GM18858 (cell line): ENCODE data around the gene POLR2L.
A peak's percentile ranks its signal among the peaks of the same experiment; 100 is the strongest.

Experiments
- ATAC-seq: cut with Tn5 transposase; IDR thresholded peaks from one replicate; pipeline ENCODE4 v1.9.1; 2021; ENCODE audit not compliant: unreplicated experiment

Gene POLR2L

DNA sequence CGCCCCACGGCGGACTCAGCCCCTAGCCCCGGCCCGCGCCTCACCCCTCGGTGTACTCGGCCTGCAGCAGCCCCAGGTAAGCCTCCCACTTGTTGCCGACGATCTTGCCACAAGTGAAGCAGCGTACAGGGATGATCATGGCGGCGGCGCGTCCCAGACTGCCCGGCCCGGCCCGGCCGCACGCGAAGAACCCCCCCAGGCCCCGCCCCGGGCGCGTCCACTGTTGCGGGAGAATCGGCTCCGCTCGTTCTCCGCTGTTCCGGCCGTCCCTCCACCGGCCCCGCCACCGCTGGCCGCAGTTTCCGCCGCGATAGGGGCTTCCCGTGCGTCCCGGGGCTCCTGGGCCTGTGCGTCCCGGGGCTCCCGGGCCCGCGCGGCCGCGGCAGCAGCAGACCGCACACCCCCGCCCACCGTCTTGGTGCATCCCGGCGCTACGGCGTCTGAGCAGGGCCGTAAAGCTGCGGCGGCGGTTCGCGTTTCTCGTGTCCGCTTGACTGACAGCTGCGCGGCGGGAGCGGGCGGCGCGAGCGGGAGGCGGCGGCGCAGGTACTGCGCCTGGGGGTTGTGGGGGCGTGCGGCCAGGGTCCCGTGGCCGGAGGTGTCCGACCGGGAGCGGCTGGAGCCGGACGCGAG, at the start of gene POLR2L, which contains the start of gene TSPAN4:
Gene POLR2L (minus strand): TSS at position 160 of the 633 bp plus-strand sequence. CDS start 21 bp downstream, at position 139.
Gene TSPAN4 (plus strand): TSS at position 483 of the 633 bp plus-strand sequence. CDS start 7,453 bp downstream, outside the sequence.
- ATAC-seq: peak; percentile 44

DNA sequence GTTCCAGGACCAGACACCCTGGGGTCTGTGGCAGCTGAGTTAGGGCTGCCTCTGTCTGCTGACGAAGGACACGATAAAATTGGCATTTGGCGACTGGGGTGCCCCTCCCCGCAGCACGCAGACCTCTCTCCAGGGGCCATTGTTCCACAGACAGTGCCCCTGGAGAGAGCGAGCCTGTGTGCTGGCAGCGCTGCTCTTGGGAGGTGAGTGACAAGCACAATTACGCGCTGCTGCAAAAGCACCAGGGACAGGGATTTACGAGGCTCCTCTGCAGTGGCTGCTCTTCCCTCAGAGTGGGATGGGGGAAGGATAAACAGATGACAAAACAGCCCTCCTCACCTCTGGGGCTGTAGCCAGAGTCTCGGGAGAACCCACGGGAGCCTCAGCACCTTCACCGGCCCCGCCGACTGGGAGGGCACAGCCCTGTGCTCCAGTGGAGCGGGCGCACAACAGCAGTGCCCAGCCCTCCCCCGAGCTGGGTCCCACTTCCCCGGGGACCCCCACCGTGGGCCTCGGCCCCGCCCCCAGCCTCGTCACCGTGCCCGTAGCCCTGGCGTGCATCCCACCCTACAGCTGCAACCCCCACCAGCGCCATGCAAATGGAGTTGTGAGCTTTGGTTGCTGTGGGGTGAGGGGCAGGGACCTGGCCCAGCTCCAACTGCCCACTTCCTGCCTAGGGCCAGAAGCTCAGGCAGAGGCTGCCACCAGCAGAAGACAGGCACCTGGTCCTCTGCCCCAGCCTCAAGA, 48.6 kb upstream of the POLR2L start:
- no peak for ATAC-seq

DNA sequence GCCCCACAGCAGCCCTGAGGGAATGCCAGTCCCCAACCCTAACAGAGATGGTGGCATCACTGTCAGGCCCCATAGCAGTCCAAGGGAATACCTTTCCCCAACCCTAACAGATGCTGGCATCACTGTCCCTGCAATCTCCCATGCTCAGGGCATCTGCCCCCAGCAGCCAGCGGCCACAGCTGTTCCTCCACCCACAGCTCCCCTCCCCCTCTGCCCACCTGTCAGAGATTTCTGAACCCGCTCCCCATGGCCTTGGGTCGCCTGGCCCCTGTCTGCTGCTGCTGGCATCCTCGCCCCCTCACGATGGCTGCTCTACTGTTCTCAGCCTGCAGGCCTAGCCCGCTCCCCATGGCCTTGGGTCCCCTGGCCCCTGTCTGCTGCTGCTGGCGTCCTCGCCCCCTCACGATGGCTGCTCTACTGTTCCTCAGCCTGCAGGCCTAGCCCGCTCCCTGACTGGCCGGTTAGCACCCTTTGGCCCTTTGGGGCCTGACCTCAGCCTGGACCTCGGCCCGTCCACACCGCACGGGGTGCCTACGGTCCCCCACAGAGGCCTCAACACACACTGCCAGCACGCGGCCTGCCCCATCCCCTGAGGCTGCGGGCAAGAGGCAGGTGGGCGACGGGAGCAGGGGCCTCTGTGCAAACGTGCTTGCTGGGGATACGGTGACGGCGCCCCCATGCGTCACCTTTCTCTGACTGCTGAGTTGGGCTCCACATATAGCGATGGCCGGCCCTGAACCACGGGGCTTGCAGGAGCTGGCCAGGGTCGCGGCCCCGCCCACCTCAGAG, 47.6 kb upstream of the POLR2L start:
- ATAC-seq: no peak

DNA sequence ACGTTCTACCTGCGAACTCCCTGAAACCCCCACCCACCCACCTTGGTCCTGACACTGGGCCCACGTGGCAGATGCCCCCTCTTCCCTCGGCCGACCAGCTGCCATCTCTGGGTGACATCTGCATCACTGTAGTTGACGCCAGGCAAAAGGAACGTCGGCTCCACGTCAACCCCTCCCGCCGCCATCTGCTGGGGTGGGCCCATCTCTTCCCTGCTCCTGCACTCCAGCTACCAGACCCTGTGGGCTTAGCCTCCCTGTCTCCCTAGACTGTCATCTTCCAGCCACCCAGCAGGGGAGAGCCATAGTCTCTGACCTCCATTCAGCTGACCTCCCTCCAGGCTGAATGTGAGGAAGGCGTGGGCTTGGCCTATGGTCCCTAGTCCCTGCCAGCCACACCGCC, 46.9 kb upstream of the POLR2L start:
- no peak for ATAC-seq

DNA sequence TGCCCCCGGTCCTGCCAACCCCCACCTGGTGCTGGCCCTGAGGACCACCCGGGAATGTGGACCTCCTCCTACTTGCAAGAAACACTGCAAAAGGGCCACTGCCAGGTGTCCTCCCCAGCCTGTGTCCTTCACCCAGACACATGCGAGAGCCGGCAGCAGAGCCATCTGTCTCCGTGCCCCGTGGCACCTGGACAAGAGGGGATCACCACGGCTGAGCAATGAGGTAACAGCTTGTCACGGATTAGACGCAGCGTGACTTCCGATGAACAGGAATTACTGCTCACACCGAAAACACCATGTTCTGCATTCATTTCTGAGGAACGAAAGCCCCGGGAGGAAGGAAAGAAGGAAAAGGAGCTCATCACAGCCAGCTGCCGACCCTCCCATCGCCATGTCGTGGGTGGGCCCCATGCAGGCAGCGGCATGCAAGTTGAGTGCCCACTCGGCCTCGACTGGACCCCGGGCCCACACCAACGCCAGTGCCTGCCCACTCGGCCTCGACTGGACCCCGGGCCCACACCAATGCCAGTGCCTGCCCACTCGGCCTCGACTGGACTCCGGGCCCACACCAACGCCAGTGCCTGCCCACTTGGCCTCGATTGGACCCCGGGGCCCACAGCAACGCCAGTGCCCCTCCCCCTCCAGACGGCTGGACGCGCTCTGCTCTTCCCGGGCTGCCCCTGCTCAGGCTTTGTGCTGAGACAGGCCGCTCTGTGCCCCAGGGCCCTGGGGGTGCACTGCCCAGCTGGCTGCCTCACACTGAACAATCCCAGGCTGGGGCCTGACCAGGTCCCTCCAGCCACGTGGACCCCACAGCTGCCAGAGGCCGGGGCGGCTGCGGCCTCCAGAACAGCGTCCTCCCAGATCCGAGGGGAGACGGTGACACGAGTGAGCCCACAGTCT, 46.2 kb upstream of the POLR2L start:
- no peak for ATAC-seq

DNA sequence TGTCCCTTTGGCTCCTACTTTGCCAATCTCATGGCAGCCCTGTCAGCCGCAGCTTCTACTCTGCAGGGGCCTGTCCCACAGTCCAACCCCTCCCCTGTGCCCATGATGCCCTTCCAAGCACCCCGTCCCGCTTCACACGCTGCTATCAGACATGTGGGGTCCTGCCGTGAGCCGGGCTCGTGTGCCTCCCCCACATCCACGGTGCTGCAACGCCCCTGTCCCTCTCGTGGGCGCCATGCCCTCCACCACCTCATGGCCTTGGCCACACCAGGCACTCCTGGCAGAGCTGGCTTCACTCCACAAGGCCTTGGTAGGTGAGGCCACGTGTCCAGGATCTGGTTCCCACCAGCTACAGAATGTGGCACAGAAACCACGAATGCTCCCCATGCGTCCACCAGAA, 45.3 kb upstream of the POLR2L start:
- ATAC-seq: no peak

DNA sequence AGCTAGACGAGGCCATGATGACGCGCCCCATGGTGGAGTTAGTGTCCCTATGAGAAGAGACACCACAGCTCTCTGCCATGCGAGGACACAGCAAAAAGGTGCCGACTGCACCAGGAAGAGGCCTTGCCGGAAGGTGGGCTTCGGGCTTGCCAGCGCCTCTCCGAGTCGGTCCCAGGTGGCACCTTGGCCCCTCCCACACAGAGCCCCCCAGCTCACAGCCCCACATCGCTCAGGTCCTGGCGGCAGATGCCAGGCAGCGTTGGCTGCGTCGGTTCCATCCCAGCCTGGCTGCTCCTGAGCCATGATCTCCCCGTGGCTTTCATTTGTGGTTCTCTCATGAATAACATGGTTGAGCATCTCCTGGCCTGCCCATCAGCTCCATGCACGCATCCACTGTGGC, 44.2 kb upstream of the POLR2L start:
- no peak for ATAC-seq

DNA sequence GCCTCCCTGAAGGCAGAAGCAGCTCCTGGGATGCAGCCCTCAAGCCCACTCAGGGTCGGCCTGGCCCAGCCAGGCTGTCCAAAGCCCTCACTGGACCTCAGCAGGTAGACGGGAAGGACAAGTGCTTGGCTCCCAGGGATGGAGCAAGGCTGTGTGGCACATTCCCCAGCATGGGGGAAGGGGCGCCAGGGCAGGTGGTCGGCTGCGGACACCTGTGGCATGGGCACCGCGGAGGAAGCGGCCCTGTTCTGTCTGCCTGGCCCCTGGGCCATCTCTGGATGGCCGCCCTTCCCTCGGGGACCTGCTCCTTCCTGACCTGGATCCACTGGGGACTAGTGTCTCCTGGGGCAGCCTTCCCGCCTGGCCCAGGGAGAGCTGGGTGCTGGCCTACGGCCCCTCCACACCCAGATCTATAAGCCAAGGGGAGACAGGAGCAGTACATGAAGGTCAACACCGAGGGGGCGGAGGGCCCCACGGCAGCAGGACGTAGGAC, 42.3 kb upstream of the POLR2L start:
- ATAC-seq: no peak

DNA sequence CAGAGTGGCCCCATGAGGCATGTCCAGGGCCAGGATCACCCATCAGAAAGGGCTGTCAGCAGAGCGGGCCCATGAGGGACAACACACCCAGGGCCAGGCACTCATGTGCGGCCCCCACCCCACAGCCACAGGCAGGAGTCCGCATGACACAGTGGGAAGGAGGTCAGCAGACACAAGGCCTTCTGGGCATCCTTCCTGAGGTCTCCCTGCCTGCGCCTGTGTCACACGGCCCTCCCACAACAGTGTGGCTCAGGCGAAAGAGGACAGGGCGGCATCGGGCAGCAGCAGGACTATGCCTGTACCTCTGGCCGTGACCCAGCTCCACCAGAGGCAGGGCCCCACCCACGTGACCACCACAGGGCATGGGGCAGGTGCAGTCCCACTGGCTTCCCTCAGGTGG, 41.2 kb upstream of the POLR2L start:
- ATAC-seq: no peak

DNA sequence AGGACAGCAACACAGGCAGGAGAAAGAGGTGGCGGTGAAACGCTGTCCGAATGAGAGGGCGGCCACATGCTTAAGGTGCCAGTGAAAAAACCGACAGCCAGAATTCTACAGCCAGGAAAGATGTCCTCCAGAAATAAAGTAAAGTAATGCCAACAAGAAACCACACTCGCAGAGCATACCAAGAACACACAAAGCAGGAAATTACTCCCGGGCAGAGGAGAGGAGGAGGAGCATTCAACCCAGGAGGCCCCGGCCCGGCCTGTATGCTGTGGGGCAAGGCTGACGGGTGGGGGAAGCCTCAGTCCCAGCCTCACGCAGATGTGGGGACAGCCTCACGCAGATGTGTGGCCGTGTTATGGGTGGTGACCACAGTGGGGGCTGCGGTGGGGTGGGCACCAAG, 40.3 kb upstream of the POLR2L start:
- no peak for ATAC-seq

DNA sequence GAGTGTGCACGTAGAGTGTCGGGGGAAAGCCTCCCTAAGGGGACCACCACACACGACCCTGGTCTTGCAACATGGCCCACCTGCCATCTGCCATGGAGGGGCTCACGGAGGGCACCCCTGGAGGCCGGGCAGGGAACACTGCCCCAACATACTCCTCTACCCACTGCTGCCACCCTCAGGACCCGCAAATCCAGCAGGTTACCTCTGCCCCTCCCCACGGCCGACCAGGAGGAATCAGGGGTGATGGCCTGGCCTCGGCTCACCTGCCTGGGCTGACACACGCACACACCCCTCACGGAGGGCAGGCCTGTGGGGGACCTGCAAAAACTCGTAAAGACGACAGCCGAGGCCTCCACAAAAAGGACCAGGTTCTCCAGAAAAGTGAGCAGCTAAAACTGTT, 38.1 kb upstream of the POLR2L start:
- ATAC-seq: no peak

DNA sequence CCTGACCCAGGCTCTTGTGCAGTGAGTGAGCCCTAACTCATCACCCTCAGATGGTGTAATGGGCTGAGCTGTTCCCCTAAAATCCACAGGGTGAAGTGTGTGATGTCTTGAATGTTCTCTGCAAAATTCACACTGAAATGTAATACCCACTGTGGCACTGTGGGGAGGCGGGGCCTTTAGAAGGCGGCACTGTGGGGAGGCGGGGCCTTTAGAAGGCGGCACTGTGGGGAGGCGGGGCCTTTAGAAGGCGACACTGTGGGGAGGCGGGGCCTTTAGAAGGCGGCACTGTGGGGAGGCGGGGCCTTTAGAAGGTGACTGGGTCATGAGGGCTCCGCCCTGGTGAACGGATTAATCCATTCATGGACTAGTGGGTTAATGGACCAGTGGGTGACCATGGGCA, 35.2 kb upstream of the POLR2L start:
- no peak for ATAC-seq

DNA sequence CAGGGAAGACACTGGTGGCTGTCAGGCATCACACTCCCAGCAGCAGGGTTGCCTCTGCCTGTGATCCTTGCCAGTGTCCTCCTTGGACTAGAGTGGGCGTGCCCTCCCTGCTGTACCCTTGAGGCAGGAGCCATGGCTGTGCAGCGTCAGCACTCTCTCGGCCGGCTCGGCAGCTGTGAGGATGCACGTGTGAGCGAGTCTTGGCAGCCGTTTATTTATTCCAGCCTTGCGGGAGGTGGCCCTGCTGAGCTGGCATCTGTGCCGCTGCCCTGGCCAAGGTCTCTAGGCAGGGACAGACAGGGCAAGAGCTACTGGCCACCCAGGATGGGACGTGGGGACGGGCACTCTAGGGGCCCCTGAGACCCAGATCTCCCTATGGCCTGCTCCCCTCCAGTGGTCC, 34.2 kb upstream of the POLR2L start:
- ATAC-seq: no peak

DNA sequence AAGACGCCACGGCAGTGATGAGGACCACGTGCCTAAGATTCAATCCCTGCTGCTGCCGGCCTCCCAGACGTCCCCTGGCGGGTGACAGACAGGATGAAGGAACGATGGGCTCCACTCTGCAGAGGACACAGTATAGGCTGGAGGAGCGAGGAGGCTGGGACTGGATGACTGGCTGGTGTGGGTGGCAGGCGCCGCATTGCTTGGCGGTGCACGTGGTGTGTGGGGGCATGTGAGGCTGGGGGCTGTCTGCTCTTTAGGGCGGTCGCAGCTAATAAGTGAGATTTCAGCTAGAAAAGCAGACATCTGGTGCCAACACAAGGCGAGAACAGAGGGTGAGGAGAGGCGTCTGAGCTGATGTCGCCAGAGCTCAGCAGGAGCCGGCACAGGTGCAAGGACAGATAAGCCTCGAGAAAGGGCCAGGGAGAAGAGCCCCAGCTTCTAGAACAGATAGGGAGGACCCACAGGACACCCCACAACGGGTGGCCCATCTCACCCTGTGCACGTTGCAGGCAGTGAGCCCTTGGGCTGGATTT, 33.5 kb upstream of the POLR2L start:
- no peak for ATAC-seq

DNA sequence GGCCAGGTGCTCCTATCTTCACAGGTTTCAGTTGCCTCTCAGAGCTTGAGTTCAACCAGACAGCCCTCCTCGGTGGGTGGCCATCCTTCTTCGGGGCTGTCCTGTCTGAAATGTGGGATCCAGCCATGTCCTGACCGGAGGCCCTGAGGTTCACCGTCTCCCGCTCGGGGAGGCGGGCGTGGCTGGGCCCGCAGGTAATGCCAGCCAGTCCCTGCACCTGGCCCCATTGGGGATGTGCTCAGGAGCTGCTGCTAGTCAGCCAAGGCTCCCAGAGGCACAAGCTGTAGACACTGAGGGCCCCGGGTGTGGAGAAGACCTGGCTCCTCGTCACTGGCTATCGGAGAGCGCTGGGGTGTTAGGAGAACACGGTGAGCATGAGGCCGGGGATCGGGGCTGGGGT, 32.9 kb upstream of the POLR2L start:
- no peak for ATAC-seq

DNA sequence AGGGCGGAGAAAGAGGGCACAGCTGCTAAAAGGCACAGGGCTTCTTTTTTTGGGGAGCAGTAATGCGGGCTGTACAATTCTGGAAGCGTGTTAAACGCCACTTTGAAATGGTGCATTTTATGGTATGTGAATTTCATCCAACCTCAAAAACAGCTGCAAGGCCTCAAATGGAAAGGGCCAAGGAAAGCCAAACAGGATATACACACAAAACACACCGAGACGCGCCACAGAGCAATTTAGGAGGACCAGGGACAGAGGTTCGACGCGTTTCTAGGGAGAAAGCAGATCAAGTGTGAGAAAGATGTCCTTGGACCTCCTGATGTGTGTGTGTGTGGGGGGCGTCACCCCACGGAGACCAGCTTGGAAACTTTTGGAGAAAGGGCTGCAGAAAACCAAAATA, 31.4 kb upstream of the POLR2L start:
- ATAC-seq: no peak

DNA sequence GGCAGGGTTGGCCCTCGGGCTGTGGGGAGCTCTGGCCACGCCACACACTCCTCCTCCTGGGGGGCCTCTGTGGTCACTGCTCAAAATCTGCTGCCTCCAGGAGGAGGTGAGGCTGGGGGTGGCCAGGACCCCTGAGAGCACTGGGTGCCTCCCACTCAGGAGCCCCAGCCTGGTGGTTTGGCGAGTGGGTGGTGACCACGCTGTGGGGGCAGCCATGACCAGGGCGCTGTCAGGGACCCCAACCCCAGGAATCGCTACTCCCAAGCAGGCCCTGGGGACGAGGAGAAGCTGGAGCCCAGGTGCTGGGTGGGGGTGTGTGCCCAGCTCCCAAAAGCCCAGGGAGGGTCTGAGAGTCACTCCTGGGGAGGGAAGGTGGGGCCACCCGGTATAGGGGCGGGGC, 30.5 kb upstream of the POLR2L start:
- ATAC-seq: no peak

DNA sequence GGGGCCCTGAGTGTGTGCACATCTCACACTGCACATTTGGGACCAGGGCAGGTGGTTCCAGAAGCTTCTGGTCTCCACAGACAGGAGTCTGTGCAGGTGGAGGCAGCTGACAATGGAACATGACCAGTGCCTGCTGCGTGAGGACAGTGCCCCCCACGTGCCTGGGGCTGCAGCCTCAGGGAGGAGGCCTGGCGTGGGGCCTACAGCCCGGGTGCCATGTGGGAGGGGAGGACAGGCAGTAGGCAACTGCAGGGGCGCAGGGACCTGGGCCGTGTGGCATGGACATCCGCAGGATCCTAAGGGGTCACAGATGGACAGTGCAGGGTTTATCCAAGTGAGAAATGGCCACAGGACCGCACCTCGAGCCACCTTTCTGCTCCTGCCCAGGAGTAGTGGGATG, 29.1 kb upstream of the POLR2L start:
- no peak for ATAC-seq

DNA sequence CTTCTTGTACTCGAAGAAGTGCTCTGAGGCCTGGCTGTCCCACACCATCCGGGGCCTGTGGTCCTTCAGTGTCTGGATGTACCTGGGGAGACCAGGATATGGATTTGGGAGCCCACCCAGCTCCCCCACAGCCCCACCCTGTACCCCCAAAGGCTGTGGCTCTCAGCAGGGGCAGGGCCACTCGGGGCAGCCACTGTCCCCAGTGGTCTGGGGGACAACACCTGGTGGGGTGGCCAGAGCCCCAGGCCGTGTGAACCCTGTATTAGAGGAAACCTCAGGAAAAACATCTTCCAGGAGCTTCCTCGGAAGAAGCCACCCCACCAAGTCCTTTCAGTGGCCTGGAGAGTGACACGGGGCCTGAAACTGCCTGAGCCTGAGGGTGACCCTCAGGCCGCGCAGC, 28.1 kb upstream of the POLR2L start:
- no peak for ATAC-seq

DNA sequence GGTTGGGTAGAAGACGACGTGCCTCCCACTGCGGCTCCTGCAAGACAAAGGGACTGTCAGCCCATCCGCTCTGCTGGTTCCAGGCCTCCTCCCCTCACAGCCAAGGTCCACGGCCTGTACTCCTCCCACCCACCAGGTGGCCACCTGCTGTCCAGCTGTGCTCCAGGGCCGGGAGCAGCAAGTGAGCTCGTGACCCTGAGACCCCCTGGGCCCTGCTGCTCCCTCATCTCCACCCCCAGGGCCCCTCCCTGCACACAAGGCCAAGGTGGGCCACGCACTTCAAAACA, 27.7 kb upstream of the POLR2L start:
- ATAC-seq: no peak
